PC-3 (cell line): ENCODE results near the gene TMCC2. TPM values are rescaled to one million over a fixed set of nuclear protein-coding genes. Genes with fewer than 3 reads are reported as not detected.
A peak's percentile ranks its signal among the peaks of the same experiment; 100 is the strongest.

Experiments
- ATAC-seq: fragments of 200-7000 bp; cut with Tn5 transposase; 2 replicates; pipeline ENCODE4 v1.9.1; 2020; ENCODE audit warnings: mild to moderate bottlenecking, moderate library complexity
- BruUV-seq: library from RNA; stranded (reverse); fragments of 400-500 nt; replicated peaks from 2 replicates; lab custom pipeline; 2021; lab: Mats Ljungman, UMichigan
- CTCF ChIA-PET: fragments of 300-600 bp; sonication (Branson Sonifier 250); formaldehyde crosslinking; loops from one replicate; lab custom pipeline; 2022; ENCODE audit warnings: antibody characterized with exemption; lab: Charles Lee
- POLR2A ChIA-PET: fragments of 300-600 bp; sonication (Branson Sonifier 250); formaldehyde crosslinking; loops from one replicate; lab custom pipeline; 2022; ENCODE audit warnings: antibody characterized with exemption; ENCODE audit not compliant: unreplicated experiment; lab: Charles Lee
- DNase-seq: peaks from one replicate; pipeline ENCODE4 v3.0.0-alpha.2; 2015
- H2AFZ ChIP-seq: fragments of 300-600 bp; sonication (generic); 2 replicates; pipeline ENCODE4 v1.6.0; 2016; ENCODE audit warnings: antibody characterized with exemption, low read length
- H3F3A ChIP-seq: fragments of 300-600 bp; sonication (generic); one replicate; pipeline ENCODE4 v1.6.0; 2017; ENCODE audit warnings: antibody characterized with exemption, low read length, control low read depth, mild to moderate bottlenecking; ENCODE audit not compliant: unreplicated experiment
- H3K27ac ChIP-seq: fragments of 300-600 bp; sonication (generic); 2 replicates; pipeline ENCODE4 v1.5.1; 2016; ENCODE audit warnings: mild to moderate bottlenecking, low read length
- H3K27me3 ChIP-seq: fragments of 300-600 bp; sonication (generic); 2 replicates; pipeline ENCODE4 v1.6.1; 2016; ENCODE audit warnings: low read length, mixed read lengths
- H3K36me3 ChIP-seq: fragments of 300-600 bp; sonication (generic); 2 replicates; pipeline ENCODE4 v1.6.1; 2016; ENCODE audit warnings: low read depth, mixed run types, low read length, mixed read lengths
- H3K4me1 ChIP-seq: fragments of 300-600 bp; sonication (generic); 2 replicates; pipeline ENCODE4 v1.5.1; 2016; ENCODE audit warnings: low read length; ENCODE audit not compliant: insufficient read depth
- H3K4me2 ChIP-seq: fragments of 300-600 bp; sonication (generic); 2 replicates; pipeline ENCODE4 v1.6.0; 2016; ENCODE audit warnings: low read length
- H3K4me3 ChIP-seq: fragments of 300-600 bp; sonication (generic); 2 replicates; pipeline ENCODE4 v1.5.1; 2016; ENCODE audit warnings: mild to moderate bottlenecking, low read length, mixed read lengths
- H3K79me2 ChIP-seq: fragments of 300-600 bp; sonication (generic); 2 replicates; pipeline ENCODE4 v1.6.1; 2017; ENCODE audit warnings: low read length, mixed read lengths
- H3K9ac ChIP-seq: fragments of 300-600 bp; sonication (generic); 2 replicates; pipeline ENCODE4 v1.6.0; 2016; ENCODE audit warnings: mild to moderate bottlenecking, low read length
- H3K9me2 ChIP-seq: fragments of 300-600 bp; sonication (generic); replicated peaks from 2 replicates; pipeline ENCODE4 v1.6.1; 2016; ENCODE audit warnings: mixed run types, low read length, mixed read lengths
- H3K9me3 ChIP-seq: fragments of 300-600 bp; sonication (generic); 2 replicates; pipeline ENCODE4 v1.6.1; 2016; ENCODE audit warnings: low read length, mixed read lengths
- H4K20me1 ChIP-seq: fragments of 300-600 bp; sonication (generic); 2 replicates; pipeline ENCODE4 v1.6.1; 2016; ENCODE audit warnings: low read length, mixed read lengths
- CTCF ChIP-seq: fragments of 300-600 bp; sonication (generic); conservative IDR thresholded peaks from 2 replicates; pipeline ENCODE4 v1.5.1; 2017; ENCODE audit warnings: antibody characterized with exemption, low read depth, mild to moderate bottlenecking, low read length
- EZH2 ChIP-seq: fragments of 300-600 bp; sonication (generic); IDR thresholded peaks from one replicate; pipeline ENCODE4 v1.6.1; 2017; ENCODE audit warnings: antibody characterized with exemption, mild to moderate bottlenecking, low read length; ENCODE audit not compliant: unreplicated experiment
- EZH2phosphoT487 ChIP-seq: fragments of 300-600 bp; sonication (generic); IDR thresholded peaks from 2 replicates; pipeline ENCODE4 v1.6.1; 2018; ENCODE audit warnings: mild to moderate bottlenecking, antibody characterized with exemption, low read length, borderline replicate concordance
- intact Hi-C: fragments of 100-400 bp; cut with micrococcal nuclease; formaldehyde crosslinking; loops from 2 replicates; pipeline ENCODE4 v1.9.0; 2023
- total RNA-seq: library from RNA; depleted of rRNA; stranded (reverse); fragments of >200 nt; gene quantifications from 2 replicates; pipeline ENCODE4 v1.2.3, GENCODE V29; 2014

The TMCC2 gene
- total RNA-seq, 1 experiment from 2014 or later, result 8.7 TPM

- intact Hi-C loops, result no loop called here
- no peak overlapping the region for H3K4me2 ChIP-seq
Observed at GRCh38 chr1:205283270-205284147, 55.8 kb downstream of the TMCC2 start.

GRCh38 chr1:205284420-205285144 is 56.8 kb downstream of the TMCC2 start:
- Histone ChIP-seq H3K27me3 (no peaks in the 10 kb centered on the region), H2AFZ (peak overlapping the region; percentile 39), H3K27ac (peak overlapping the region; percentile 66), H4K20me1 (no peaks in the 10 kb centered on the region), H3K9ac (peak overlapping the region; percentile 27), H3K79me2 (no peaks in the 10 kb centered on the region), H3K9me2 (no peaks in the 10 kb centered on the region), H3K4me3 (no peak overlapping the region), H3K36me3 (no peaks in the 10 kb centered on the region), H3F3A (no peaks in the 10 kb centered on the region), H3K4me1 (peaks cover 45% of the 10 kb centered on the region), H3K9me3 (no peaks in the 10 kb centered on the region), H3K4me2 (peak overlapping the region; percentile 52)
- peak; percentile 98 for ATAC-seq
- intact Hi-C loops, result no loop called here
- ChIA-PET CTCF (interaction anchor here (0.7 to 1.3 kb wide), 7 partner anchors 10 to 41 kb away, joined by 3 to 15 read pairs (median 4); partner anchors contain the start of gene NUAK2), POLR2A (interaction anchor here (0.5 to 1.3 kb wide), 6 partner anchors 12 to 1771 kb away, joined by 3 to 8 read pairs (median 4); no protein-coding TSS in a partner anchor)
- TF ChIP-seq CTCF, result no peak
- TF ChIP-seq EZH2phosphoT487, result no peak
- no peak for TF ChIP-seq EZH2
- BruUV-seq, result no TSS peak
- DNase-seq, result peak; percentile 99

More at GRCh38 chr1:205283270-205284147, 55.8 kb downstream of the TMCC2 start:
- Histone ChIP-seq H3K27me3 (no peaks in the 10 kb centered on the region), H3F3A (no peaks in the 10 kb centered on the region), H3K79me2 (no peaks in the 10 kb centered on the region), H3K27ac (peak overlapping the region; percentile 66), H2AFZ (no peak overlapping the region), H3K9ac (no peak overlapping the region; the same call in 1 of the 2 replicates), H3K36me3 (no peaks in the 10 kb centered on the region), H3K4me1 (peaks cover 45% of the 10 kb centered on the region), H3K9me3 (no peaks in the 10 kb centered on the region), H3K9me2 (no peaks in the 10 kb centered on the region), H3K4me3 (no peak overlapping the region), H4K20me1 (no peaks in the 10 kb centered on the region)
- TF ChIP-seq CTCF, result no peak
- no peak for TF ChIP-seq EZH2
- TF ChIP-seq EZH2phosphoT487, result no peak
- ChIA-PET POLR2A (interaction anchor here (1.3 kb wide), 1 partner anchor 13 kb away, joined by 5 read pairs; no protein-coding TSS in a partner anchor), CTCF (interaction anchor here (1.3 kb wide), 1 partner anchor 36 kb away, joined by 4 read pairs; no protein-coding TSS in a partner anchor)
- BruUV-seq, result no TSS peak
- ATAC-seq, result no peak
- DNase-seq, result no peak
